GM23248 (cell line): ENCODE data around the gene PRELID1. TPM values are rescaled to one million over a fixed set of nuclear protein-coding genes. Genes with fewer than 3 reads are reported as not detected.
"Not testable (repeated sequence)": the region's sequence is repeated elsewhere in the genome, so short reads cannot be mapped to it uniquely, and the experiment has no call there.

Experiments
- DNase-seq: peaks from one replicate; pipeline ENCODE4 v3.0.0-alpha.2; 2015
- H2AFZ ChIP-seq: fragments of 200-600 bp; sonication (generic); 2 replicates; pipeline ENCODE4 v1.6.1; 2016; ENCODE audit warnings: antibody characterized with exemption
- H3F3A ChIP-seq: fragments of 200-600 bp; sonication (generic); 2 replicates; pipeline ENCODE4 v1.6.1; 2016; ENCODE audit warnings: mild to moderate bottlenecking, antibody characterized with exemption, mixed run types; ENCODE audit not compliant: insufficient read depth
- H3K27ac ChIP-seq: fragments of 200-600 bp; sonication (generic); 2 replicates; pipeline ENCODE4 v1.5.1; 2016; ENCODE audit warnings: mild to moderate bottlenecking
- H3K27me3 ChIP-seq: fragments of 200-600 bp; sonication (generic); replicated peaks from 2 replicates; pipeline ENCODE4 v1.6.1; 2016; ENCODE audit warnings: mild to moderate bottlenecking; ENCODE audit not compliant: insufficient read depth
- H3K36me3 ChIP-seq: fragments of 200-600 bp; sonication (generic); 2 replicates; pipeline ENCODE4 v1.6.1; 2016; ENCODE audit warnings: low read depth, mild to moderate bottlenecking
- H3K4me1 ChIP-seq: fragments of 200-600 bp; sonication (generic); 2 replicates; pipeline ENCODE4 v1.6.1; 2016; ENCODE audit warnings: mild to moderate bottlenecking; ENCODE audit not compliant: insufficient read depth
- H3K4me2 ChIP-seq: fragments of 200-600 bp; sonication (generic); one replicate; pipeline ENCODE4 v1.6.1; 2016; ENCODE audit warnings: mild to moderate bottlenecking; ENCODE audit not compliant: unreplicated experiment
- H3K4me3 ChIP-seq: fragments of 200-600 bp; sonication (generic); 2 replicates; pipeline ENCODE4 v1.5.1; 2016; ENCODE audit warnings: mild to moderate bottlenecking
- H3K79me2 ChIP-seq: fragments of 200-600 bp; sonication (generic); 2 replicates; pipeline ENCODE4 v1.6.1; 2016; ENCODE audit warnings: mild to moderate bottlenecking; ENCODE audit not compliant: insufficient read depth
- H3K9ac ChIP-seq: fragments of 200-600 bp; sonication (generic); 2 replicates; pipeline ENCODE4 v1.6.1; 2016; ENCODE audit warnings: mild to moderate bottlenecking
- H3K9me2 ChIP-seq: fragments of 200-600 bp; sonication (generic); 2 replicates; pipeline ENCODE4 v1.6.1; 2016; ENCODE audit warnings: mixed run types, mild to moderate bottlenecking, moderate library complexity; ENCODE audit not compliant: insufficient read depth
- H3K9me3 ChIP-seq: fragments of 200-600 bp; sonication (generic); one replicate; pipeline ENCODE4 v1.6.1; 2017; ENCODE audit warnings: low read depth
- H4K20me1 ChIP-seq: fragments of 200-600 bp; sonication (generic); 2 replicates; pipeline ENCODE4 v1.6.0; 2016; ENCODE audit not compliant: insufficient read depth
- EZH2 ChIP-seq: fragments of 200-600 bp; sonication (generic); IDR thresholded peaks from 2 replicates; pipeline ENCODE4 v1.6.1; 2018; ENCODE audit warnings: antibody characterized with exemption, mild to moderate bottlenecking; ENCODE audit not compliant: insufficient read depth, poor library complexity, severe bottlenecking
- EZH2phosphoT487 ChIP-seq: fragments of 200-600 bp; sonication (generic); IDR thresholded peaks from 2 replicates; pipeline ENCODE4 v1.6.1; 2018; ENCODE audit warnings: antibody characterized with exemption, moderate library complexity, mild to moderate bottlenecking, low read depth; ENCODE audit not compliant: insufficient read depth
- WGBS, 2 experiments: methylation state at CpG; one replicate each; pipeline ENCODE4 v1.1.6; 2015 to 2017; ENCODE audit warnings: low lambda C conversion rate in 2 of 2, low coverage in 1 of 2; ENCODE audit errors: missing lambda C conversion rate in 2 of 2; 5-methylcytosine and 5-hydroxymethylcytosine counted together
- in situ Hi-C: fragments of 300-500 bp; cut with MboI; formaldehyde crosslinking; loops from 2 replicates; pipeline ENCODE4 v1.15.0; 2020
- polyA plus RNA-seq: library from polyadenylated mRNA; unstranded; fragments of >200 nt; fragmentation: Nextera tagmentation; extraction: Ambion mirVana; gene quantifications from 2 replicates; pipeline ENCODE4 v1.2.1, GENCODE V29; 2016
- total RNA-seq: library from RNA; depleted of rRNA; stranded (reverse); fragments of >200 nt; shearing (Covaris generic); gene quantifications from 2 replicates; pipeline ENCODE4 v1.2.3, GENCODE V29; 2014

Gene PRELID1
- total and polyA plus RNA-seq, 2 experiments from 2014 or later = 212 to 255 TPM

DNA sequence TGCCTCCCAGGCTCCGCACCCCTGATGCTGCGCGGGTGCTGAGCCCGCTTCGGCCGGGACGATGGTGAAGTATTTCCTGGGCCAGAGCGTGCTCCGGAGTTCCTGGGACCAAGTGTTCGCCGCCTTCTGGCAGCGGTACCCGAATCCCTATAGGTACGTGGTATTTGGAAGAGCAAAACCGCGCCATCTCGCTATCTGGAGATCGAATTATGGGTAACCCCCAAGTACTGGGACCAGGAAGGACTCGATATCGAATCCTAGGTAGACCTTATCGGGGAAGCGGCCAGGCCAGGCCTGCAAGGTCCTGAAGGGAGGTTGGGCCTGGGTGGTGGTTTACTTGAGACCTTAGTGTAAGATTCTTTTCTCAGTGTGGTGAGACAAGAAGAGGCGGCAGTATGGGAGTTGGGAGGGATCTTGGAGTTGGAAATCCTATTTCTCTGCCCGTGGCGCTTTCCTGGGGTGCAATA lies 359 bp downstream of the PRELID1 start:
- 0 to 1% methylated on average over 24 to 25 of the region's 25 CpGs for WGBS, 2 experiments
- no peaks in the 10 kb centered on the region for H3K9me2 ChIP-seq
- H3K27ac ChIP-seq = peak overlapping the region; percentile 84
- peaks cover 20% of the 10 kb centered on the region for H3F3A ChIP-seq
- H3K4me1 ChIP-seq = peaks cover 21% of the 10 kb centered on the region
- H3K4me2 ChIP-seq = peak overlapping the region; percentile 81
- peaks cover 66% of the 10 kb centered on the region for H3K79me2 ChIP-seq
- H3K27me3 ChIP-seq = no peaks in the 10 kb centered on the region
- peak; percentile 50 for DNase-seq
- H3K36me3 ChIP-seq = no peaks in the 10 kb centered on the region; the same call in 1 of the 2 replicates
- no peaks in the 10 kb centered on the region for H4K20me1 ChIP-seq
- H2AFZ ChIP-seq = peak overlapping the region; percentile 87
- TF ChIP-seq EZH2phosphoT487 = no peak
- no peak for TF ChIP-seq EZH2
- H3K4me3 ChIP-seq = peak overlapping the region; percentile 92
- peak overlapping the region; percentile 97 for H3K9ac ChIP-seq
- H3K9me3 ChIP-seq = no peaks in the 10 kb centered on the region
- in situ Hi-C loops = no loop called here

DNA sequence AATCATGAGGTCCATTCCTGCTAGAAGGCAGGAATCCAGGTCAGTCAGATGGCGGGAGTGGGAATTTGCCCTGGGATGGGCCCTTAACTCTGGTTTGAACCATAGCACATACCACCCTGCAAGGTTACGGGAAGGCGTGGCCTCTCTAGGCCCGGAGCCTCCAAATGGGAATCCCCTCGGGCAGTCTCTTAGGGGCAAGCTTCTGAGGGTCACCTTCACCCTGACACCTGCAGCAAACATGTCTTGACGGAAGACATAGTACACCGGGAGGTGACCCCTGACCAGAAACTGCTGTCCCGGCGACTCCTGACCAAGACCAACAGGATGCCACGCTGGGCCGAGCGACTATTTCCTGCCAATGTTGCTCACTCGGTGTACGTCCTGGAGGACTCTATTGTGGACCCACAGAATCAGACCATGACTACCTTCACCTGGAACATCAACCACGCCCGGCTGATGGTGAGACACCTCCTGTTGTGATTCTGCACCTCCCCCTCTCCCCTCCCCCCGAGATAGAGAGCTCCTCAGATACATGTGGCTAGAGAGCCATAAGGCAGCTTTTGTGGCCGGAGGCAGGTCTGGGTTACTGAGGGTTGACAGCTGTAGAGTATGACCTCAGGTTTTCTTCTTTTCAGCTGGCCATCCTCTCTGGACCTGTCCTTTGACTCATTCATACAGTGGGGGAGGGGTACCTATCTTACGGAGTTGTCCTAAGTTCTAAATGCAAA lies 957 bp downstream of the PRELID1 start:
- WGBS, 2 experiments = 23 to 32% methylated on average over 13 to 19 of the region's 19 CpGs
- Histone ChIP-seq H3K9me2 (no peaks in the 10 kb centered on the region), H3K27me3 (no peaks in the 10 kb centered on the region), H3K4me3 (peak overlapping the region; percentile 92), H3K9me3 (no peaks in the 10 kb centered on the region), H3F3A (peaks cover 20% of the 10 kb centered on the region), H3K9ac (peak overlapping the region; percentile 97), H4K20me1 (no peaks in the 10 kb centered on the region), H3K27ac (peak overlapping the region; percentile 84), H3K4me2 (peak overlapping the region; percentile 81), H3K36me3 (no peaks in the 10 kb centered on the region; the same call in 1 of the 2 replicates), H3K4me1 (peaks cover 21% of the 10 kb centered on the region), H3K79me2 (peaks cover 67% of the 10 kb centered on the region), H2AFZ (peak overlapping the region; percentile 87; the same call in 1 of the 2 replicates)
- in situ Hi-C loops = no loop called here
- TF ChIP-seq EZH2phosphoT487 (no peak), EZH2 (no peak)
- DNase-seq = peak; percentile 52

DNA sequence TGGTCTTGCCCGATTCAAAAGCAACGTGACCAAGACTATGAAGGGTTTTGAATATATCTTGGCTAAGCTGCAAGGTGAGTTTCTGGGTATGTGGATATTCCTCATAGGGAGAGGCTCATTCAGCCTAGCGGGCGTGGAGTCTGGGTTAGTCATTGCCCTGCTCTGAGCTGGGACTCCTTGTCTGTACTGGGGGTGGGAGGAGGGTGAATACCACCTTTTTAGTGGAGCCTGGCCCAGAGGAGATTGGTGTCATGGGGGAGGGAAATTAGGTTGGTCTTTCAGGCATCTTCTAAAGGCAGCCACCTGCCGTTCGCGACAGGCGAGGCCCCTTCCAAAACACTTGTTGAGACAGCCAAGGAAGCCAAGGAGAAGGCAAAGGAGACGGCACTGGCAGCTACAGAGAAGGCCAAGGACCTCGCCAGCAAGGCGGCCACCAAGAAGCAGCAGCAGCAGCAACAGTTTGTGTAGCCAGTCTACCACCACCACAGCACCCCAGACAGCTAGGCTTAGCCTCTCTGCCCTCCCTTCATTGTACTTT lies 2.6 kb downstream of the PRELID1 start:
- 80 to 84% methylated on average over 11 of the region's 11 CpGs for WGBS, 2 experiments
- Histone ChIP-seq H3K79me2 (peaks cover 81% of the 10 kb centered on the region), H3K9ac (0 out of 2 replicates have a peak overlapping the region, but pooled peaks have one; percentile 97), H3F3A (peaks cover 11% of the 10 kb centered on the region), H3K4me1 (peaks cover 21% of the 10 kb centered on the region)
- in situ Hi-C loops, H3K27me3 ChIP-seq, H3K9me2 ChIP-seq, H3K4me2 ChIP-seq, H3K36me3 ChIP-seq, H3K4me3 ChIP-seq, H2AFZ ChIP-seq, H3K27ac ChIP-seq, H3K9me3 ChIP-seq, H4K20me1 ChIP-seq: not testable (repeated sequence)
- peak; percentile 47 for DNase-seq

DNA sequence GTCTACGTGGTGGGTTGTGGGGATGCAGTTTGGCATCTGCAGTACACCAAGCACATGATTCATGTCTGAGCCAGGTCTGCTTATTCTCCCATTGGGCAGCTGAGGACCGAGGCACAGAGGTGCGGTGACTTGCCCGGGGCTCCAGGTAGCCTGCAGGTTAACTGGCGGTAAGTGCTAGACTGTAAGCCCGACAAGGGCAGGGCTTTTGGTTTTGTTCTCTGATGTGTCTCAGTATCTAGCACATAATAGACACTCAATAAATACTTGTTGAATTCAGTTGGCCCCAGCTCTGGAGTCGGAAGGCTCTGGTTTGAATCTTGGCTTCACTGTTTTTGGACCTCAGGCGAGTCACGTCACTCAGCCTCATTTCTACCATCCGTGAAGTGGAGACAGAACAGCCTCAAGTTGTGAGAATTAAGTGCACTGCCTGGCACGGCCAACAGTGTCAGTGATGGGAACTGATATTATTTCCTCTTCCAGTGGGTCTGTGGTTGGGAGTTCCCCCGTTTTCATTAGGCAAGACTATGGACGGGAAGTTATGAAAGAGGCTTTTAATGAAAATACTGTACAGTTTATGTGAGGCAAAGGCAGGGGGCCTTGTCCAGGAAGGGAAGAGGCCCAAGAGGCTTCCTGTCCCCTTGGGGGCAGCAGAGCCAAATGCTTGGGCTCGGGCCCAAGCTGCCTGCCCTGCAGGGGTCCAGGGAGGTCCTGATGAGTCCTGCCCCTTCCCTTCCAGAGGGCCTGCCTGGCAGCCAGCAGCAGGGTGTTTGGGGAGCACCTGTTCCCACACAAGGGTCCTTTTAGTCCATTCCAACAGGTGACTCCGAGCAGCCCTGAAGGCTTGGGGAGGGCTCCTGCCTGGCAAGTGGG lies 3.3 kb downstream of the PRELID1 start:
- no peak for TF ChIP-seq EZH2phosphoT487
- H3K36me3 ChIP-seq = no peaks in the 10 kb centered on the region; the same call in 1 of the 2 replicates
- no peak overlapping the region for H3K9ac ChIP-seq
- H2AFZ ChIP-seq = no peak overlapping the region
- no peak overlapping the region for H3K27ac ChIP-seq
- 72% methylated on average over 15 of the region's 15 CpGs for WGBS, 2 experiments
- peaks cover 6% of the 10 kb centered on the region for H3F3A ChIP-seq
- no peaks in the 10 kb centered on the region for H3K27me3 ChIP-seq
- peaks cover 17% of the 10 kb centered on the region for H3K4me1 ChIP-seq
- peaks cover 75% of the 10 kb centered on the region for H3K79me2 ChIP-seq
- H3K9me3 ChIP-seq = no peaks in the 10 kb centered on the region
- peak; percentile 19 for DNase-seq
- no peak overlapping the region for H3K4me2 ChIP-seq
- H4K20me1 ChIP-seq = no peaks in the 10 kb centered on the region
- no peak overlapping the region for H3K4me3 ChIP-seq
- H3K9me2 ChIP-seq = no peaks in the 10 kb centered on the region
- in situ Hi-C loops = no loop called here
